HL-60 (cell line): ENCODE measurements around the gene MACROD2.

Source experiments
- DNase-seq, 2 experiments: peaks; one replicate each; pipeline ENCODE4 v3.0.0-alpha.2; 2010 to 2020; ENCODE audit warnings: low read depth in 1 of 2, low spot score in 1 of 2
- H3K27ac ChIP-seq: fragments of 250-450 bp; sonication (Bioruptor Pico); replicated peaks from 2 replicates; pipeline ENCODE4 v1.5.1; 2020; ENCODE audit warnings: mild to moderate bottlenecking, moderate library complexity
- H3K27me3 ChIP-seq: fragments of 250-450 bp; sonication (Bioruptor Pico); 2 replicates; pipeline ENCODE4 v1.5.1; 2021; ENCODE audit warnings: mild to moderate bottlenecking, moderate library complexity; ENCODE audit not compliant: insufficient read depth, poor library complexity, severe bottlenecking
- H3K4me3 ChIP-seq: replicated peaks from 2 replicates; pipeline ENCODE4 v1.5.1; 2011; ENCODE audit warnings: mild to moderate bottlenecking, control low read depth, low read length; ENCODE audit not compliant: insufficient read depth
- GABPA ChIP-seq: IDR thresholded peaks from 2 replicates; pipeline ENCODE4 v1.6.1; 2012; ENCODE audit warnings: low read depth
- POLR2AphosphoS5 ChIP-seq: IDR thresholded peaks from 2 replicates; pipeline ENCODE4 v1.6.1; 2012; ENCODE audit warnings: low read depth
- SPI1 ChIP-seq: IDR thresholded peaks from 2 replicates; pipeline ENCODE4 v1.6.1; 2012; ENCODE audit warnings: low read depth, mild to moderate bottlenecking, borderline replicate concordance
- TF ChIP-seq, protein P1 (sequence below): IDR thresholded peaks from 2 replicates; pipeline ENCODE4 v1.6.1; 2012; ENCODE audit warnings: low read depth; ENCODE audit not compliant: insufficient replicate concordance
- TF ChIP-seq, protein P2 (sequence below): IDR thresholded peaks from one replicate; pipeline ENCODE4 v1.5.1; 2011; ENCODE audit warnings: low read length, control low read depth, inconsistent platforms; ENCODE audit not compliant: insufficient read depth

MACROD2 gene

DNA sequence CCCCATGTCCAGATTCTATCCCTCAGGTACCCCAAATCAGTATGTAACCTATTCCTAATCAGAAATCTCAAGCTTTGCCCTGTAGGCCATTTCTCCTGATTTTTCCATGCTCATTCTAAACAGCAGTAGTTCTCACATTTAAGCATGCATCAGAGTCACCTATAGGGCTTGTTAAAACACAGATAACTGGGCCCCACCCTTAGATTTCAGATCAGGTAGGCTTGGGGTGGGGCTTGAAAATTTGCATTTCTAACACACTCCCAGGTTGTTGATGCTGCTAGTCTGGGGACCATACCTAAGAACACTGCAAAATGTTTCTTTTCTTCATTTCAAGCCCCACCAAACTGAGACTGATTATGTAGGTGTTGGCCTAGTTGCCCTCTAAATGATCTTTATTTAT is 963.3 kb downstream of the MACROD2 start:
- Histone ChIP-seq H3K27me3 (no peaks in the 10 kb centered on the region), H3K27ac (no peak overlapping the region), H3K4me3 (no peak overlapping the region)
- TF ChIP-seq SPI1 (no peak), GABPA (no peak), POLR2AphosphoS5 (no peak)
- TF ChIP-seq, protein P1, sequence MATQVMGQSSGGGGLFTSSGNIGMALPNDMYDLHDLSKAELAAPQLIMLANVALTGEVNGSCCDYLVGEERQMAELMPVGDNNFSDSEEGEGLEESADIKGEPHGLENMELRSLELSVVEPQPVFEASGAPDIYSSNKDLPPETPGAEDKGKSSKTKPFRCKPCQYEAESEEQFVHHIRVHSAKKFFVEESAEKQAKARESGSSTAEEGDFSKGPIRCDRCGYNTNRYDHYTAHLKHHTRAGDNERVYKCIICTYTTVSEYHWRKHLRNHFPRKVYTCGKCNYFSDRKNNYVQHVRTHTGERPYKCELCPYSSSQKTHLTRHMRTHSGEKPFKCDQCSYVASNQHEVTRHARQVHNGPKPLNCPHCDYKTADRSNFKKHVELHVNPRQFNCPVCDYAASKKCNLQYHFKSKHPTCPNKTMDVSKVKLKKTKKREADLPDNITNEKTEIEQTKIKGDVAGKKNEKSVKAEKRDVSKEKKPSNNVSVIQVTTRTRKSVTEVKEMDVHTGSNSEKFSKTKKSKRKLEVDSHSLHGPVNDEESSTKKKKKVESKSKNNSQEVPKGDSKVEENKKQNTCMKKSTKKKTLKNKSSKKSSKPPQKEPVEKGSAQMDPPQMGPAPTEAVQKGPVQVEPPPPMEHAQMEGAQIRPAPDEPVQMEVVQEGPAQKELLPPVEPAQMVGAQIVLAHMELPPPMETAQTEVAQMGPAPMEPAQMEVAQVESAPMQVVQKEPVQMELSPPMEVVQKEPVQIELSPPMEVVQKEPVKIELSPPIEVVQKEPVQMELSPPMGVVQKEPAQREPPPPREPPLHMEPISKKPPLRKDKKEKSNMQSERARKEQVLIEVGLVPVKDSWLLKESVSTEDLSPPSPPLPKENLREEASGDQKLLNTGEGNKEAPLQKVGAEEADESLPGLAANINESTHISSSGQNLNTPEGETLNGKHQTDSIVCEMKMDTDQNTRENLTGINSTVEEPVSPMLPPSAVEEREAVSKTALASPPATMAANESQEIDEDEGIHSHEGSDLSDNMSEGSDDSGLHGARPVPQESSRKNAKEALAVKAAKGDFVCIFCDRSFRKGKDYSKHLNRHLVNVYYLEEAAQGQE, result no peak
- no peak for DNase-seq

DNA sequence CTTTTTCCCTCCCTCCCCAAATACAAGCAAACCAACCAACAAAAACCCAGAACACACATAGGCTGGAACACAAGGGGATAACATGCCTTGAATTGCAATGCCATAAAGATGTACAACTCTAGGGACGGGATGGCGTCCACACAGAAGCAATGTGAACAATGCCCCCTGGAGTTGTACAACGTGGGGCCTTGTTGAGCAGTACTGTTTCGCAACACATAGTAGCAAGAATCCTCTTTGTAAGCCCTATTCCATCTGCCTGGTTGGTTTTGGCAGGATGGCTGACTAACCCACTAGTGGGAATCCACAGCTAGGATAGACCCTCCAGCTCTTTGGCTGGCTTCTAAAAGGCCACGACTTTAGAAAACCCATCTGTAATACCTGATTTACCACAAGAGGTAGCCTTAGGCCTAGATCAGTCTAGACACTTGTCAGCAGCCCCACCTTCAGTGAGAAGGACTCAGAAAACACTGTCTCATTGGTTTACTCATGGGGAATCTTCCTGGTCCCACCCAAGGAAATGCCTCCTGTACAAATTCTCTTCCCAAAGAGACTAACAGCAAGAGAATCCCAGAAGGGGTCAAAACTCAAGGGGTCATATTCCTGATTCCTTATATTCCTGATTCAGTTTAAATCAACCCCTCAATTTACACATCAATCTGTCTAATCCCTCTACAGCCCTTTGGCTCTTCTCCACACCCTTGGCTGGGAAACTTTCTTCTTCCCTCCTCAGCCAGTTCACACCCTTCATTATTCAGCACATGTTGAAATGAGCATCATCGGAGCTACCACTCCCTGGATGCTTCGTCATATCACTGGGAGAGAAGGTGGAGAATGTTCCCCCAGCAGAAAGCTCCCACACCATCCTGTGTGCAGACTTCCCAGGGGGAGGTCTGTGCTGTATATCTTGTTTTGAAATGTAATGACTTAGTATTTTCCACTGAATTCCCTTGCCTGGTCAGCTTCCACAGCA is 964.5 kb downstream of the MACROD2 start:
- DNase-seq, result no peak
- Histone ChIP-seq H3K4me3 (no peak overlapping the region), H3K27me3 (no peaks in the 10 kb centered on the region), H3K27ac (no peak overlapping the region)
- TF ChIP-seq, protein P2, sequence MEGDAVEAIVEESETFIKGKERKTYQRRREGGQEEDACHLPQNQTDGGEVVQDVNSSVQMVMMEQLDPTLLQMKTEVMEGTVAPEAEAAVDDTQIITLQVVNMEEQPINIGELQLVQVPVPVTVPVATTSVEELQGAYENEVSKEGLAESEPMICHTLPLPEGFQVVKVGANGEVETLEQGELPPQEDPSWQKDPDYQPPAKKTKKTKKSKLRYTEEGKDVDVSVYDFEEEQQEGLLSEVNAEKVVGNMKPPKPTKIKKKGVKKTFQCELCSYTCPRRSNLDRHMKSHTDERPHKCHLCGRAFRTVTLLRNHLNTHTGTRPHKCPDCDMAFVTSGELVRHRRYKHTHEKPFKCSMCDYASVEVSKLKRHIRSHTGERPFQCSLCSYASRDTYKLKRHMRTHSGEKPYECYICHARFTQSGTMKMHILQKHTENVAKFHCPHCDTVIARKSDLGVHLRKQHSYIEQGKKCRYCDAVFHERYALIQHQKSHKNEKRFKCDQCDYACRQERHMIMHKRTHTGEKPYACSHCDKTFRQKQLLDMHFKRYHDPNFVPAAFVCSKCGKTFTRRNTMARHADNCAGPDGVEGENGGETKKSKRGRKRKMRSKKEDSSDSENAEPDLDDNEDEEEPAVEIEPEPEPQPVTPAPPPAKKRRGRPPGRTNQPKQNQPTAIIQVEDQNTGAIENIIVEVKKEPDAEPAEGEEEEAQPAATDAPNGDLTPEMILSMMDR, result no peak
- TF ChIP-seq, protein P1, result no peak
- TF ChIP-seq POLR2AphosphoS5 (no peak), GABPA (no peak), SPI1 (no peak)

DNA sequence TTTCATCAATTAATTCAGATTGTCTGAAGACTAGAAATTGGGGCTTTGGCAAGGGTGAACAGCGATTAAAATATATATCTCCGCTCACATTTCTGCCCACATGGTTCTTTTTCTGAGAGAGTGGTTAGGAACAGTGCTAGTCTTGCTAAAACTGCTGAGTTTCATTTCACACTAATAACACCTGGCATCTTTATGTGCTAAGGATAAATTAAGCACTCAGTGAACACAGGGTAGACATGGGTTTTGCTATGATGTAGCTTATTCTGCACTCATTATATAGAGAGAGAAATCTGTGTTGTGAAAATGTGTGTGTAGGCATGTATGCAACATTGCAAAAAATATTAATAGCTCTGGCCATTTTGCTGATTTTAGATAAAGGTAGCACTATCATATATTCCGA is 965.5 kb downstream of the MACROD2 start:
- H3K27ac ChIP-seq, result no peak overlapping the region
- TF ChIP-seq GABPA, result no peak
- no peak for TF ChIP-seq POLR2AphosphoS5
- no peak for TF ChIP-seq SPI1
- TF ChIP-seq, protein P2, result no peak
- TF ChIP-seq, protein P1, result no peak

More for the DNA sequence above, 965.5 kb downstream of the MACROD2 start:
- Histone ChIP-seq H3K4me3 (no peak overlapping the region), H3K27me3 (no peaks in the 10 kb centered on the region)
- no peak for DNase-seq
